HepG2 (cell line): ENCODE data around the gene ATG9A. TPM values are rescaled to one million over a fixed set of nuclear protein-coding genes. Genes with fewer than 3 reads are reported as not detected.
A peak's percentile ranks its signal among the peaks of the same experiment; 100 is the strongest.

ENCODE experiments used
- ASH2L ChIP-seq: fragments of 300-600, 200-600 bp; sonication (generic); IDR thresholded peaks from 2 replicates; pipeline ENCODE4 v1.7.0; 2017; ENCODE audit warnings: low read depth, mild to moderate bottlenecking, moderate library complexity, mixed read lengths, low read length; ENCODE audit not compliant: insufficient read length
- ATF5 ChIP-seq: sonication (generic); formaldehyde crosslinking; IDR thresholded peaks from 2 replicates; pipeline ENCODE4 v1.4.0; 2020; ENCODE audit warnings: mild to moderate bottlenecking, low read depth, missing genetic modification reagents
- CEBPG ChIP-seq: IDR thresholded peaks from 2 replicates; pipeline ENCODE4 v1.6.1; 2016
- EEA1 ChIP-seq: sonication (generic); formaldehyde crosslinking; IDR thresholded peaks from 2 replicates; pipeline ENCODE4 v1.5.1; 2020; ENCODE audit warnings: mild to moderate bottlenecking, missing genetic modification reagents, borderline replicate concordance
- FOXO4 ChIP-seq: sonication (generic); formaldehyde crosslinking; conservative IDR thresholded peaks from 2 replicates; pipeline ENCODE4 v1.8.1; 2023; ENCODE audit warnings: missing genetic modification reagents
- HOXD1 ChIP-seq: sonication (generic); formaldehyde crosslinking; IDR thresholded peaks from 2 replicates; pipeline ENCODE4 v1.5.0; 2020; ENCODE audit warnings: missing genetic modification reagents
- MIER2 ChIP-seq: IDR thresholded peaks from 2 replicates; pipeline ENCODE4 v1.6.1; 2016; ENCODE audit warnings: missing biosample characterization, missing genetic modification reagents
- NR2F6 ChIP-seq, 2 experiments: IDR thresholded peaks; 2 replicates each; pipeline ENCODE4 v1.6.1; 2016; ENCODE audit warnings: antibody characterized with exemption in 1 of 2, mild to moderate bottlenecking in 1 of 2
- POGZ ChIP-seq: sonication (generic); formaldehyde crosslinking; IDR thresholded peaks from 2 replicates; pipeline ENCODE4 v1.4.0; 2020; ENCODE audit warnings: mild to moderate bottlenecking, missing genetic modification reagents
- RFXAP ChIP-seq: sonication (generic); formaldehyde crosslinking; IDR thresholded peaks from 2 replicates; pipeline ENCODE4 v1.4.0; 2020; ENCODE audit warnings: missing genetic modification reagents, borderline replicate concordance
- SIX1 ChIP-seq: sonication (generic); formaldehyde crosslinking; IDR thresholded peaks from 2 replicates; pipeline ENCODE4 v1.4.0; 2020; ENCODE audit warnings: missing genetic modification reagents, borderline replicate concordance
- SNAPC4 ChIP-seq: sonication (generic); formaldehyde crosslinking; IDR thresholded peaks from 2 replicates; pipeline ENCODE4 v1.4.0; 2020; ENCODE audit warnings: mild to moderate bottlenecking, missing genetic modification reagents
- SRSF4 ChIP-seq: fragments of 200-400 bp; formaldehyde crosslinking; IDR thresholded peaks from one replicate; pipeline ENCODE4 v1.6.1; 2018; ENCODE audit warnings: mild to moderate bottlenecking, low read depth, low read length, moderate library complexity; ENCODE audit not compliant: poor library complexity, severe bottlenecking
- TARDBP ChIP-seq: sonication (generic); formaldehyde crosslinking; IDR thresholded peaks from 2 replicates; pipeline ENCODE4 v1.8.0; 2022; ENCODE audit warnings: mild to moderate bottlenecking, missing genetic modification reagents
- THYN1 ChIP-seq: sonication (generic); formaldehyde crosslinking; IDR thresholded peaks from 2 replicates; pipeline ENCODE4 v1.8.1; 2023; ENCODE audit warnings: low read depth, mild to moderate bottlenecking, moderate library complexity, missing genetic modification reagents, borderline replicate concordance
- ZBTB44 ChIP-seq: sonication (generic); formaldehyde crosslinking; IDR thresholded peaks from 2 replicates; pipeline ENCODE4 v1.4.0; 2020; ENCODE audit warnings: missing genetic modification reagents
- ZMYM4 ChIP-seq: sonication (generic); formaldehyde crosslinking; IDR thresholded peaks from 2 replicates; pipeline ENCODE4 v1.8.1; 2023; ENCODE audit warnings: mild to moderate bottlenecking, missing genetic modification reagents
- ZNF510 ChIP-seq: sonication (generic); formaldehyde crosslinking; IDR thresholded peaks from 2 replicates; pipeline ENCODE4 v1.4.0; 2020; ENCODE audit warnings: low read depth, mild to moderate bottlenecking, missing genetic modification reagents
- ZNF558 ChIP-seq: sonication (generic); formaldehyde crosslinking; IDR thresholded peaks from 2 replicates; pipeline ENCODE4 v1.9.0; 2022; ENCODE audit warnings: mild to moderate bottlenecking, missing genetic modification reagents, borderline replicate concordance
- ZNF564 ChIP-seq: sonication (generic); formaldehyde crosslinking; IDR thresholded peaks from 2 replicates; pipeline ENCODE4 v1.8.1; 2023; ENCODE audit warnings: mild to moderate bottlenecking, missing genetic modification reagents
- ZNF652 ChIP-seq: IDR thresholded peaks from 2 replicates; pipeline ENCODE4 v1.6.1; 2016; ENCODE audit warnings: low read depth, borderline replicate concordance
- polyA plus RNA-seq, 8 experiments: library from polyadenylated mRNA; depleted of rRNA in 3 of 8; stranded (reverse) in 7 of 8; unstranded in 1 of 8; fragments of >200 nt; fragmentation: Illumina TruSeq in 4 of 8; extraction: Trizol in 4 of 8; gene quantifications; 2 replicates each; pipeline versions ENCODE4 v1.2.1 to v1.2.3, GENCODE V29; 2011 to 2016; ENCODE audit warnings: low read depth in 4 of 8, missing spikeins in 1 of 8, mixed read lengths in 1 of 8; ENCODE audit not compliant: insufficient read depth in 1 of 8
- total RNA-seq, 5 experiments: library from RNA; depleted of rRNA; stranded (reverse); fragments of >200 nt; fragmentation: Illumina TruSeq; extraction: Trizol; gene quantifications; 2 replicates each; pipeline ENCODE4 v1.2.3, GENCODE V29; 2016; ENCODE audit warnings: low read depth in 1 of 5

The ATG9A gene
- total and polyA plus RNA-seq, 2 of the 13 experiments (the other 11 are each of a cell fraction or from before 2014, with no cell fraction given): 35.0 to 131 TPM

- TF ChIP-seq POGZ (0 out of 2 replicates have a peak, but pooled peaks have one; percentile 41), ZNF558 (CRISPR knock-in tag) (peak; percentile 92; the same call in 1 of the 2 replicates), SNAPC4 (no peak), THYN1 (CRISPR knock-in tag) (no peak), RFXAP (CRISPR knock-in tag) (peak; percentile 66), ATF5 (CRISPR knock-in tag) (peak; percentile 80; the same call in 1 of the 2 replicates), MIER2 (CRISPR knock-in tag) (no peak), EEA1 (no peak), FOXO4 (CRISPR knock-in tag) (no peak), ZBTB44 (CRISPR knock-in tag) (no peak), ZNF510 (peak; percentile 20; the same call in 1 of the 2 replicates), HOXD1 (0 out of 2 replicates have a peak, but pooled peaks have one; percentile 33), ZNF652 (CRISPR knock-in tag) (no peak), SRSF4 (no peak), NR2F6 (IDR thresholded peaks at IDR 0.05) (peak; percentile 25; the same call in 1 of the 2 replicates), NR2F6 (CRISPR knock-in tag; IDR thresholded peaks at IDR 0.05) (peak; percentile 38; the same call in 1 of the 2 replicates), CEBPG (CRISPR knock-in tag) (peak; percentile 79), ZNF564 (CRISPR knock-in tag) (peak; percentile 53; the same call in 1 of the 2 replicates), TARDBP (CRISPR knock-in tag) (peak; percentile 60), SIX1 (CRISPR knock-in tag) (no peak), ASH2L (peak; percentile 98), ZMYM4 (peak; percentile 33; the same call in 1 of the 2 replicates)
Observed at GRCh38 chr2:219229305-219230058, at the start of gene ATG9A, which contains the start of gene ANKZF1 (continued).
